ENCODE measurements around the gene COQ10B.
A peak's percentile ranks its signal among the peaks of the same experiment; 100 is the strongest.

The COQ10B gene

GRCh38 chr2:197454923-197455322 is 1.6 kb downstream of the COQ10B start:
- Histone ChIP-seq H3K4me3 (ENCODE audit: low read depth, low read length, poor library complexity, severe bottlenecking) (peak overlapping the region; percentile 82), H3K4me2 (ENCODE audit: low read length) (peak overlapping the region; percentile 69), H3K9me2 (ENCODE audit: low read depth, low read length) (no peaks in the 10 kb centered on the region), H3K79me2 (ENCODE audit: insufficient read depth, low read length) (peaks cover 50% of the 10 kb centered on the region), H4K20me1 (ENCODE audit: insufficient read depth, low read length) (no peaks in the 10 kb centered on the region), H3K9me3 (ENCODE audit: low read length) (no peaks in the 10 kb centered on the region), H3K27me3 (ENCODE audit: insufficient read depth, low read length) (no peaks in the 10 kb centered on the region), H2AFZ (ENCODE audit: low read length) (no peak overlapping the region), H3K4me1 (ENCODE audit: insufficient read depth, low read length, severe bottlenecking) (peaks cover 18% of the 10 kb centered on the region), H3F3A (ENCODE audit: insufficient read depth, low read length) (no peaks in the 10 kb centered on the region), H3K27ac (ENCODE audit: low read depth, low read length, poor library complexity, severe bottlenecking) (no peak overlapping the region), H3K9ac (ENCODE audit: low read length) (peak overlapping the region; percentile 84), H3K36me3 (ENCODE audit: insufficient read depth, low read length) (peaks cover 11% of the 10 kb centered on the region; the same call in 1 of the 2 replicates)
- TF ChIP-seq EZH2 (IDR thresholded peaks at IDR 0.05; ENCODE audit: borderline replicate concordance, low read length) = no peak
- no peak for TF ChIP-seq CTCF (IDR thresholded peaks at IDR 0.05; ENCODE audit: low read length)

- peak overlapping the region; percentile 82 for H3K4me3 ChIP-seq (ENCODE audit: low read depth, low read length, poor library complexity, severe bottlenecking)
- no peak for TF ChIP-seq CTCF (IDR thresholded peaks at IDR 0.05; ENCODE audit: low read length)
- TF ChIP-seq EZH2 (IDR thresholded peaks at IDR 0.05; ENCODE audit: borderline replicate concordance, low read length) = no peak
Observed at GRCh38 chr2:197455428-197455827, 2.1 kb downstream of the COQ10B start.

GRCh38 chr2:197460649-197461048 is 7.3 kb downstream of the COQ10B start:
- Histone ChIP-seq H2AFZ (ENCODE audit: low read length) (no peak overlapping the region), H3K36me3 (ENCODE audit: insufficient read depth, low read length) (peaks cover 30% of the 10 kb centered on the region)

More at GRCh38 chr2:197455428-197455827, 2.1 kb downstream of the COQ10B start:
- H4K20me1 ChIP-seq (ENCODE audit: insufficient read depth, low read length) = no peaks in the 10 kb centered on the region
- no peak overlapping the region; the same call in 1 of the 2 replicates for H3K9ac ChIP-seq (ENCODE audit: low read length)
- H3F3A ChIP-seq (ENCODE audit: insufficient read depth, low read length) = no peaks in the 10 kb centered on the region
- H3K79me2 ChIP-seq (ENCODE audit: insufficient read depth, low read length) = peaks cover 50% of the 10 kb centered on the region
- no peak overlapping the region for H3K27ac ChIP-seq (ENCODE audit: low read depth, low read length, poor library complexity, severe bottlenecking)
- peaks cover 18% of the 10 kb centered on the region for H3K4me1 ChIP-seq (ENCODE audit: insufficient read depth, low read length, severe bottlenecking)
- no peaks in the 10 kb centered on the region for H3K9me3 ChIP-seq (ENCODE audit: low read length)
- peak overlapping the region; percentile 69; the same call in 1 of the 2 replicates for H3K4me2 ChIP-seq (ENCODE audit: low read length)
- peaks cover 15% of the 10 kb centered on the region for H3K36me3 ChIP-seq (ENCODE audit: insufficient read depth, low read length)
- H2AFZ ChIP-seq (ENCODE audit: low read length) = no peak overlapping the region
- H3K27me3 ChIP-seq (ENCODE audit: insufficient read depth, low read length) = no peaks in the 10 kb centered on the region
- H3K9me2 ChIP-seq (ENCODE audit: low read depth, low read length) = no peaks in the 10 kb centered on the region

More at GRCh38 chr2:197460649-197461048, 7.3 kb downstream of the COQ10B start:
- H4K20me1 ChIP-seq (ENCODE audit: insufficient read depth, low read length) = no peaks in the 10 kb centered on the region
- peaks cover 31% of the 10 kb centered on the region for H3K79me2 ChIP-seq (ENCODE audit: insufficient read depth, low read length)
- H3K4me3 ChIP-seq (ENCODE audit: low read depth, low read length, poor library complexity, severe bottlenecking) = no peak overlapping the region
- no peaks in the 10 kb centered on the region for H3K9me2 ChIP-seq (ENCODE audit: low read depth, low read length)
- no peaks in the 10 kb centered on the region for H3F3A ChIP-seq (ENCODE audit: insufficient read depth, low read length)
- H3K4me2 ChIP-seq (ENCODE audit: low read length) = no peak overlapping the region
- no peaks in the 10 kb centered on the region for H3K4me1 ChIP-seq (ENCODE audit: insufficient read depth, low read length, severe bottlenecking)
- no peak for TF ChIP-seq EZH2 (IDR thresholded peaks at IDR 0.05; ENCODE audit: borderline replicate concordance, low read length)
- no peak for TF ChIP-seq CTCF (IDR thresholded peaks at IDR 0.05; ENCODE audit: low read length)
- no peaks in the 10 kb centered on the region for H3K27me3 ChIP-seq (ENCODE audit: insufficient read depth, low read length)
- no peaks in the 10 kb centered on the region for H3K9me3 ChIP-seq (ENCODE audit: low read length)
- no peak overlapping the region for H3K27ac ChIP-seq (ENCODE audit: low read depth, low read length, poor library complexity, severe bottlenecking)
- H3K9ac ChIP-seq (ENCODE audit: low read length) = no peak overlapping the region
